HepG2 (cell line): ENCODE measurements around the gene ADARB1.

Source experiments
- CREB1 ChIP-seq, 2 experiments: fragments of 450-650 bp in 1 of 2; IDR thresholded peaks; 2 replicates each; pipeline ENCODE4 v1.6.1; 2016 to 2017; ENCODE audit warnings: control low read depth in 1 of 2, mild to moderate bottlenecking in 1 of 2, missing compliant biosample characterization in 1 of 2, missing genetic modification characterization in 1 of 2
- CTCF ChIP-seq: sonication (generic); formaldehyde crosslinking; IDR thresholded peaks from 2 replicates; pipeline ENCODE4 v1.5.0; 2020; ENCODE audit warnings: mild to moderate bottlenecking, missing genetic modification reagents, moderate library complexity
- ZSCAN30 ChIP-seq: sonication (generic); formaldehyde crosslinking; IDR thresholded peaks from 2 replicates; pipeline ENCODE4 v1.5.0; 2020; ENCODE audit warnings: mild to moderate bottlenecking, missing genetic modification reagents
- TF ChIP-seq, protein P1 (sequence below): sonication (generic); formaldehyde crosslinking; IDR thresholded peaks from 2 replicates; pipeline ENCODE4 v1.4.0; 2020; ENCODE audit warnings: missing genetic modification reagents

GRCh38 chr21:45156459-45156858 lies 82.1 kb downstream of the ADARB1 start:
- TF ChIP-seq CREB1 (IDR thresholded peaks at IDR 0.05): no peak
- TF ChIP-seq CREB1 (CRISPR knock-in tag; IDR thresholded peaks at IDR 0.05): no peak
- no peak for TF ChIP-seq ZSCAN30 (CRISPR knock-in tag)
- TF ChIP-seq, protein P1, sequence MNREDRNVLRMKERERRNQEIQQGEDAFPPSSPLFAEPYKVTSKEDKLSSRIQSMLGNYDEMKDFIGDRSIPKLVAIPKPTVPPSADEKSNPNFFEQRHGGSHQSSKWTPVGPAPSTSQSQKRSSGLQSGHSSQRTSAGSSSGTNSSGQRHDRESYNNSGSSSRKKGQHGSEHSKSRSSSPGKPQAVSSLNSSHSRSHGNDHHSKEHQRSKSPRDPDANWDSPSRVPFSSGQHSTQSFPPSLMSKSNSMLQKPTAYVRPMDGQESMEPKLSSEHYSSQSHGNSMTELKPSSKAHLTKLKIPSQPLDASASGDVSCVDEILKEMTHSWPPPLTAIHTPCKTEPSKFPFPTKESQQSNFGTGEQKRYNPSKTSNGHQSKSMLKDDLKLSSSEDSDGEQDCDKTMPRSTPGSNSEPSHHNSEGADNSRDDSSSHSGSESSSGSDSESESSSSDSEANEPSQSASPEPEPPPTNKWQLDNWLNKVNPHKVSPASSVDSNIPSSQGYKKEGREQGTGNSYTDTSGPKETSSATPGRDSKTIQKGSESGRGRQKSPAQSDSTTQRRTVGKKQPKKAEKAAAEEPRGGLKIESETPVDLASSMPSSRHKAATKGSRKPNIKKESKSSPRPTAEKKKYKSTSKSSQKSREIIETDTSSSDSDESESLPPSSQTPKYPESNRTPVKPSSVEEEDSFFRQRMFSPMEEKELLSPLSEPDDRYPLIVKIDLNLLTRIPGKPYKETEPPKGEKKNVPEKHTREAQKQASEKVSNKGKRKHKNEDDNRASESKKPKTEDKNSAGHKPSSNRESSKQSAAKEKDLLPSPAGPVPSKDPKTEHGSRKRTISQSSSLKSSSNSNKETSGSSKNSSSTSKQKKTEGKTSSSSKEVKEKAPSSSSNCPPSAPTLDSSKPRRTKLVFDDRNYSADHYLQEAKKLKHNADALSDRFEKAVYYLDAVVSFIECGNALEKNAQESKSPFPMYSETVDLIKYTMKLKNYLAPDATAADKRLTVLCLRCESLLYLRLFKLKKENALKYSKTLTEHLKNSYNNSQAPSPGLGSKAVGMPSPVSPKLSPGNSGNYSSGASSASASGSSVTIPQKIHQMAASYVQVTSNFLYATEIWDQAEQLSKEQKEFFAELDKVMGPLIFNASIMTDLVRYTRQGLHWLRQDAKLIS (CRISPR knock-in tag): no peak
- no peak for TF ChIP-seq CTCF (CRISPR knock-in tag)
